HG03108 (cell line): ENCODE results near the gene VAV2.
"Not testable (repeated sequence)": the region's sequence is repeated elsewhere in the genome, so short reads cannot be mapped to it uniquely, and the experiment has no call there.

Source experiments
- ATAC-seq: cut with Tn5 transposase; IDR thresholded peaks from one replicate; pipeline ENCODE4 v1.9.1; 2021; ENCODE audit warnings: moderate library complexity; ENCODE audit not compliant: unreplicated experiment

VAV2 gene

GRCh38 chr9:133919253-133920115 is 72.6 kb downstream of the VAV2 start:
- no peak for ATAC-seq

GRCh38 chr9:133918111-133918813 is 73.9 kb downstream of the VAV2 start:
- ATAC-seq: no peak

- ATAC-seq: no peak
These were observed 74.7 kb downstream of the VAV2 start for GRCh38 chr9:133917375-133917774.

- no peak for ATAC-seq
These were observed 76.0 kb downstream of the VAV2 start for GRCh38 chr9:133916159-133916541.

- no peak for ATAC-seq
These were observed 76.5 kb downstream of the VAV2 start for GRCh38 chr9:133915534-133916158.

GRCh38 chr9:133914442-133915342 is 77.4 kb downstream of the VAV2 start:
- no peak for ATAC-seq

GRCh38 chr9:133913571-133914369 is 78.4 kb downstream of the VAV2 start:
- no peak for ATAC-seq

- no peak for ATAC-seq
These were observed 81.1 kb downstream of the VAV2 start for GRCh38 chr9:133910855-133911514.

GRCh38 chr9:133906932-133907910 is 84.9 kb downstream of the VAV2 start:
- ATAC-seq: no peak

GRCh38 chr9:133906218-133906617 is 85.9 kb downstream of the VAV2 start:
- no peak for ATAC-seq

GRCh38 chr9:133905493-133905892 is 86.6 kb downstream of the VAV2 start:
- ATAC-seq: no peak

GRCh38 chr9:133904346-133905090 is 87.6 kb downstream of the VAV2 start:
- no peak for ATAC-seq

GRCh38 chr9:133901184-133901835 is 90.8 kb downstream of the VAV2 start:
- ATAC-seq: no peak

- ATAC-seq: no peak
These were observed 94.4 kb downstream of the VAV2 start for GRCh38 chr9:133897675-133898074.

- not testable (repeated sequence) for ATAC-seq
These were observed 96.1 kb downstream of the VAV2 start for GRCh38 chr9:133896007-133896406.

- ATAC-seq: no peak
These were observed 96.8 kb downstream of the VAV2 start for GRCh38 chr9:133895335-133895734.
